Measurements from ENCODE around the gene GNG14. TPM values are rescaled to one million over a fixed set of nuclear protein-coding genes. Genes with fewer than 3 reads are reported as not detected.

Gene GNG14
- total and polyA plus RNA-seq, 10 of the 15 experiments (the other 5 are each of a cell fraction or from before 2014, with no cell fraction given), result not detected

GRCh38 chr19:12669270-12670158 is 18.3 kb upstream of the GNG14 start (continued):
- TF ChIP-seq CEBPZ (IDR thresholded peaks at IDR 0.05; ENCODE audit: low read depth, low read length), result no peak
- TF ChIP-seq ATF3 (IDR thresholded peaks at IDR 0.05; ENCODE audit: borderline replicate concordance, extremely low read depth, low read depth, low read length), result no peak
- TF ChIP-seq POLR2A (IDR thresholded peaks at IDR 0.05; ENCODE audit: low read depth, low read length), result peak; percentile 85
- peak; percentile 75 for TF ChIP-seq CREB1 (IDR thresholded peaks at IDR 0.05; ENCODE audit: low read depth)

- Histone ChIP-seq H3K79me2 (ENCODE audit: control insufficient read depth, insufficient read depth, low read length) (peaks cover 39% of the 10 kb centered on the region), H3K4me2 (ENCODE audit: control insufficient read depth, insufficient read depth) (peak overlapping the region; percentile 60), H3K9ac (ENCODE audit: control insufficient read depth, insufficient read depth, low read length) (peak overlapping the region; percentile 99), H3K27me3 (replicated peaks in 1 of 2; ENCODE audit: control insufficient read depth in 2 of 2, insufficient read depth in 2 of 2, low read length in 1 of 2) (no peaks in the 10 kb centered on the region), H3K4me1 (ENCODE audit: control insufficient read depth, insufficient read depth, low read length) (peaks cover 18% of the 10 kb centered on the region), H3K27ac (ENCODE audit: control insufficient read depth, insufficient read depth) (peak overlapping the region; percentile 100), H3K36me3 (ENCODE audit: control insufficient read depth in 2 of 2, insufficient read depth in 2 of 2, low read length in 1 of 2) (peaks cover 7 to 14% of the 10 kb centered on the region in 2 experiments; a peak in 3 of 4 replicates), H2AFZ (ENCODE audit: control insufficient read depth, low read depth, low read length) (peak overlapping the region; percentile 99), H4K20me1 (ENCODE audit: control insufficient read depth, insufficient read depth) (no peaks in the 10 kb centered on the region), H3K4me3 (peak overlapping the region; percentile 92), H3K9me3 (replicated peaks; ENCODE audit: control insufficient read depth, insufficient read depth, low read length) (no peaks in the 10 kb centered on the region)
- FAIRE-seq (no peak), ATAC-seq (no peak), DNase-seq (ENCODE audit: low read depth, low spot score) (no peak)
- SMC1A ChIA-PET (ENCODE audit: uncharacterized antibody, unreplicated experiment), result interaction anchor here (0.6 to 2.1 kb wide), 5 partner anchors 7 to 269 kb away, joined by 3 to 4 read pairs (median 3); no protein-coding TSS in a partner anchor
- intact Hi-C loops (cut with micrococcal nuclease; ENCODE audit: unreplicated experiment), result loop anchor here (5.0 kb wide), 1 partner anchor 468 kb away; no protein-coding TSS in a partner anchor
- in situ Hi-C loops (cut with MboI), result loop anchor here (5.0 kb wide), 1 partner anchor 108 kb away; no protein-coding TSS in a partner anchor
- CTCF ChIA-PET, result interaction anchor here (0.6 to 2.6 kb wide), 7 partner anchors 11 to 107 kb away, joined by 3 to 16 read pairs (median 5); partner anchors contain the start of genes DHPS, ZNF490 and ZNF791
- 34% methylated on average over 26 of the region's 26 CpGs for WGBS (ENCODE audit: insufficient coverage, insufficient replicate concordance, low lambda C conversion rate, missing lambda C conversion rate)
- POLR2A ChIA-PET, result no interaction called here
- RAD21 ChIA-PET (ENCODE audit: unreplicated experiment), result interaction anchor here (0.5 kb wide), 1 partner anchor 104 kb away, joined by 3 read pairs; no protein-coding TSS in a partner anchor
- no TSS peak for BruUV-seq (replicated peaks)
- TF ChIP-seq IRF3 (IDR thresholded peaks at IDR 0.05), result no peak
- TF ChIP-seq RUNX3 (IDR thresholded peaks at IDR 0.05; ENCODE audit: low read length), result peak; percentile 3; the same call in 1 of the 2 replicates
- TF ChIP-seq POU2F2 (IDR thresholded peaks at IDR 0.05; ENCODE audit: borderline replicate concordance, low read depth, low read length), result no peak
- no peak for TF ChIP-seq CBFB (IDR thresholded peaks at IDR 0.05; ENCODE audit: low read depth)
- no peak for TF ChIP-seq PRDM15 (CRISPR knock-in tag; IDR thresholded peaks at IDR 0.05)
- TF ChIP-seq POLR2A (IDR thresholded peaks at IDR 0.05; ENCODE audit: low read depth, low read length), result peak; percentile 51
Observed at GRCh38 chr19:12670159-12670928, 17.5 kb upstream of the GNG14 start.
